ENCODE data around the gene NDUFS5.
"Not testable (repeated sequence)": the region's sequence is repeated elsewhere in the genome, so short reads cannot be mapped to it uniquely, and the experiment has no call there.

The NDUFS5 gene

DNA sequence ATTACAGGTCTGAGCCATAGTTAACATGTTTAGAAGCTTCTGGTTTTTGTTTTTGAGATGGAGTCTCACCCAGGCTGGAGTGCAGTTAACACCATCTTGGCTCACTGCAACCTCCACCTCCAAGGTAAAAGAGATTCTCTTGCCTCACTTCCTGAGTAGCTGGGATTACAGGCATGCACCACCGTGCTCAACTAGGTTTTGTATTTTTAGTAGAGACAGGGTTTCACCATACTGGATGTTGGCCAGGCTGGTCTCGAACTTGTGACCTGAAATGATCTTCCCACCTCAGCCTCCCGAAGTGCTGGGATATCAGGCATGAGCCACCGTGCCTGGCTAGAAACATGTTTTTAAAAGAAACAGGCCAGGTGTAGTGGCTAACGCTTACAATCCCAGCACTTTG is 10.5 kb downstream of the NDUFS5 start:
- Mint-ChIP-seq H3K36me3 (ENCODE audit: low read depth) (peaks cover 45% of the 10 kb centered on the region), H3K9me3 (no peaks in the 10 kb centered on the region), H3K4me3 (no peak overlapping the region), H3K27ac (no peak overlapping the region), H3K27me3 (ENCODE audit: low read depth) (no peaks in the 10 kb centered on the region), H3K4me1 (ENCODE audit: low read depth) (peaks cover 25% of the 10 kb centered on the region)
- DNase-seq (ENCODE audit: low spot score), result no peak

DNA sequence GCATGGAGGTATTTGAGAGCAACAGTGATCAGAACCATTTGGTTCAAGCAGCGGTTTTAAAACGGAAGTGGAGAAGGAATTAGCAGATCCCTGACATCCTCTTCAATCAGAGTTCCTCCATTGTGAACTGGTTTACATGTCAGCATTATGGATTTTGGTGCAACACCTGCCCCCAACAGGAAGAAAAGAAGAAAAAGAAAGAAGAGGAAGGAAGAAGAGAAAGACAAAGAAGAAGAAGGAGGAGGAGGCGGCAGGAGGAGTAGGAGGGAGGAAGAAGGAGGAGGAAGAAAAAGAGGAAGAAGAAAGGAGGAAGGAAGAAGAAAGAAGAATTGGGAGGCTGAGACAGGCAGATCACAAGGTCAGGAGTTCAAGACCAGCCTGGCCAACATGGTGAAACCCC is 17.4 kb downstream of the NDUFS5 start:
- no peaks in the 10 kb centered on the region for H3K27me3 Mint-ChIP-seq (ENCODE audit: low read depth)
- H3K36me3 Mint-ChIP-seq (ENCODE audit: low read depth), result peaks cover 13% of the 10 kb centered on the region
- no peaks in the 10 kb centered on the region for H3K9me3 Mint-ChIP-seq
- H3K4me3 Mint-ChIP-seq, result no peak overlapping the region
- H3K4me1 Mint-ChIP-seq (ENCODE audit: low read depth), result peaks cover 3% of the 10 kb centered on the region
- no peak for DNase-seq (ENCODE audit: low spot score)
- peak overlapping the region; percentile 36 for H3K27ac Mint-ChIP-seq

DNA sequence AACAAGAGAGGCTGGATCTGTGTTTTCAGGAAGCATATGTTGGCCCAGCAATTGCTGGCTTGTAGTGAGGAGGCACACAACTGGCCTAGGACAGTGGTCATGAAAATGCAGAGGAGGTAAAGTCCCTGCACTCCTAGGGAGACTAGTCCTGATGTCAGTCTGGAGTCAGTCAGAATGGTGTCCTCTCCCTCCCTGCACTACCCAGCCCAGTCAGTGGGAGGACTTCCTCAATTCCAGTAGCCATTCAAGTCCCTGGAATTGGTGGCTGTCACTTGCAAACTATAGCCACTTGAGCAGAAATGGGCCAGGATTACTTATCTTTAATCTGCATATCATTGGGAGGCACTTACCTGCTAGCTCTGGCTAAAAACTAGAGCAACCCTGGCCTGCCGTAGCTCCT is 18.6 kb downstream of the NDUFS5 start:
- DNase-seq (ENCODE audit: low spot score), result no peak
- Mint-ChIP-seq H3K4me3 (no peak overlapping the region), H3K36me3 (ENCODE audit: low read depth) (peaks cover 8% of the 10 kb centered on the region), H3K27ac (no peak overlapping the region), H3K27me3 (ENCODE audit: low read depth) (no peaks in the 10 kb centered on the region), H3K4me1 (ENCODE audit: low read depth) (no peaks in the 10 kb centered on the region), H3K9me3 (no peaks in the 10 kb centered on the region)

GRCh38 chr1:39045231-39045630 is 19.1 kb downstream of the NDUFS5 start:
- Mint-ChIP-seq H3K27ac (no peak overlapping the region), H3K9me3 (no peaks in the 10 kb centered on the region), H3K4me1 (ENCODE audit: low read depth) (no peaks in the 10 kb centered on the region), H3K4me3 (no peak overlapping the region), H3K36me3 (ENCODE audit: low read depth) (peaks cover 8% of the 10 kb centered on the region), H3K27me3 (ENCODE audit: low read depth) (no peaks in the 10 kb centered on the region)
- no peak for DNase-seq (ENCODE audit: low spot score)

DNA sequence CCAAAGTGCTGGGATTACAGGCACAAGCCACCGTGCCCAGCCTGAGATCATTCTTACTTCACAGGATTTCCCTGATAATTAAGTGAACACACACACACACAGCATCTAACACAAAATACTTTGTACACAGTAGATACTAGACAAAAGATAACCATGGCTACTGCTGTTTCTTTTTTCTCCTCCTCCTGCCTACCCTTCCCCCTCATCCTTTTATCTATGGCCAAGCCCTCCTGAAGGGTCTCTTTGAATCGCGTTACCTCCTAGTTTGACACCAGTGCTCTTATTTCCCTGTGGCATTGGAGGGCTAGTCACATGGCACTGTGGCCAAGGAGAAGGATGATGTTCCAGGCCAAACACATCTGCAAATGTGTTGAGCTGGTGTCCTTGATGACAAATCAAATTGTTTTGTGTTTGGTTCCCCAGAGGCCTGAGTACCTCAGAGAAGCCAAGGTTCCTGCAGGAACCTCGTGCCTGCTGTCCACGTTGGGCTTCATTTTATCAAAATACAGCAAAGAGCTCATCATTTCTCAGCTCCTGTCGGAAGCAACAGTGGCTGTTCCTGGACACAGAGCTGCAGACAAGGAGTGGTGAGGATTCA is 20.6 kb downstream of the NDUFS5 start:
- Mint-ChIP-seq H3K9me3 (no peaks in the 10 kb centered on the region), H3K4me1 (ENCODE audit: low read depth) (peaks cover 3% of the 10 kb centered on the region), H3K4me3 (no peak overlapping the region), H3K27ac (no peak overlapping the region), H3K27me3 (ENCODE audit: low read depth) (no peaks in the 10 kb centered on the region), H3K36me3 (ENCODE audit: low read depth) (peaks cover 8% of the 10 kb centered on the region)
- no peak for DNase-seq (ENCODE audit: low spot score)

- peaks cover 3% of the 10 kb centered on the region for H3K4me1 Mint-ChIP-seq (ENCODE audit: low read depth)
- no peak for DNase-seq (ENCODE audit: low spot score)
- peaks cover 5% of the 10 kb centered on the region for H3K36me3 Mint-ChIP-seq (ENCODE audit: low read depth)
- H3K27me3 Mint-ChIP-seq (ENCODE audit: low read depth), result no peaks in the 10 kb centered on the region
- H3K27ac Mint-ChIP-seq, result no peak overlapping the region
- H3K4me3 Mint-ChIP-seq, result no peak overlapping the region
- no peaks in the 10 kb centered on the region for H3K9me3 Mint-ChIP-seq
These were observed 21.5 kb downstream of the NDUFS5 start for GRCh38 chr1:39047374-39048229.

GRCh38 chr1:39048745-39049370 is 22.7 kb downstream of the NDUFS5 start:
- Mint-ChIP-seq H3K4me1 (ENCODE audit: low read depth) (peaks cover 3% of the 10 kb centered on the region), H3K4me3 (no peak overlapping the region), H3K27ac (no peak overlapping the region)

GRCh38 chr1:39050001-39050400 is 23.9 kb downstream of the NDUFS5 start:
- H3K27me3 Mint-ChIP-seq (ENCODE audit: low read depth), result no peaks in the 10 kb centered on the region
- H3K9me3 Mint-ChIP-seq, result no peaks in the 10 kb centered on the region
- no peak for DNase-seq (ENCODE audit: low spot score)
- peaks cover 3% of the 10 kb centered on the region for H3K4me1 Mint-ChIP-seq (ENCODE audit: low read depth)
- H3K27ac Mint-ChIP-seq, result no peak overlapping the region
- no peaks in the 10 kb centered on the region for H3K36me3 Mint-ChIP-seq (ENCODE audit: low read depth)
- H3K4me3 Mint-ChIP-seq, result no peak overlapping the region

More at GRCh38 chr1:39048745-39049370, 22.7 kb downstream of the NDUFS5 start:
- DNase-seq (ENCODE audit: low spot score), result no peak
- no peaks in the 10 kb centered on the region for H3K27me3 Mint-ChIP-seq (ENCODE audit: low read depth)
- peaks cover 1% of the 10 kb centered on the region for H3K36me3 Mint-ChIP-seq (ENCODE audit: low read depth)
- H3K9me3 Mint-ChIP-seq, result no peaks in the 10 kb centered on the region

- not testable (repeated sequence) for DNase-seq (ENCODE audit: low spot score); H3K27ac Mint-ChIP-seq; H3K9me3 Mint-ChIP-seq; H3K36me3 Mint-ChIP-seq (ENCODE audit: low read depth); H3K27me3 Mint-ChIP-seq (ENCODE audit: low read depth); H3K4me3 Mint-ChIP-seq; H3K4me1 Mint-ChIP-seq (ENCODE audit: low read depth)
These were observed 25.2 kb downstream of the NDUFS5 start for GRCh38 chr1:39051193-39051850.

GRCh38 chr1:39051956-39052355 is 25.8 kb downstream of the NDUFS5 start:
- no peaks in the 10 kb centered on the region for H3K36me3 Mint-ChIP-seq (ENCODE audit: low read depth)

GRCh38 chr1:39055213-39055710 is 29.1 kb downstream of the NDUFS5 start:
- not testable (repeated sequence) for DNase-seq (ENCODE audit: low spot score); H3K27ac Mint-ChIP-seq; H3K4me3 Mint-ChIP-seq; H3K27me3 Mint-ChIP-seq (ENCODE audit: low read depth); H3K9me3 Mint-ChIP-seq; H3K36me3 Mint-ChIP-seq (ENCODE audit: low read depth); H3K4me1 Mint-ChIP-seq (ENCODE audit: low read depth)

More at GRCh38 chr1:39051956-39052355, 25.8 kb downstream of the NDUFS5 start:
- no peak overlapping the region for H3K27ac Mint-ChIP-seq
- no peaks in the 10 kb centered on the region for H3K9me3 Mint-ChIP-seq
- H3K4me3 Mint-ChIP-seq, result no peak overlapping the region
- no peak for DNase-seq (ENCODE audit: low spot score)
- peaks cover 3% of the 10 kb centered on the region for H3K4me1 Mint-ChIP-seq (ENCODE audit: low read depth)
- H3K27me3 Mint-ChIP-seq (ENCODE audit: low read depth), result no peaks in the 10 kb centered on the region

- H3K27ac Mint-ChIP-seq; H3K4me1 Mint-ChIP-seq (ENCODE audit: low read depth); H3K36me3 Mint-ChIP-seq (ENCODE audit: low read depth); H3K27me3 Mint-ChIP-seq (ENCODE audit: low read depth); H3K9me3 Mint-ChIP-seq; H3K4me3 Mint-ChIP-seq; DNase-seq (ENCODE audit: low spot score): not testable (repeated sequence)
These were observed 35.4 kb downstream of the NDUFS5 start for GRCh38 chr1:39061516-39061915.

DNA sequence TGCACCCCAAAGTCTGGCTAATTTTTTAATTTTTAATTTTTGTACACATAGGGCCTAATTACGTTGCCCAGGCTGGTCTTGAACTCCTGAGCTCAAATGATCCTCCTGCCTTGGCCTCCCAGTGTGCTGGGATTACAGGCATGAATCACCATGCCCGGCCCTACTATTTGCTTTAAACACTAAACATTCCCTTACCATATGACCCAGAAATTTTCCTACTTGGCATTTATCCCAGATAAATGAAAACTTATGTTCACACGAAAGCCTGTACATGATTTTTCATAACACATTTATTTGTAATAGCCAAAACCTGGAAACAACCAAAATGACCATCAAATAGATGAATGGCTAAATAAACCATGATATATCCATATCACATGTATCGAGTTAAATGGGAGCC is 35.8 kb downstream of the NDUFS5 start:
- Mint-ChIP-seq H3K27me3 (ENCODE audit: low read depth) (no peaks in the 10 kb centered on the region), H3K36me3 (ENCODE audit: low read depth) (no peaks in the 10 kb centered on the region), H3K27ac (no peak overlapping the region), H3K9me3 (no peaks in the 10 kb centered on the region), H3K4me3 (no peak overlapping the region), H3K4me1 (ENCODE audit: low read depth) (no peaks in the 10 kb centered on the region)
- DNase-seq (ENCODE audit: low spot score), result no peak

GRCh38 chr1:39063191-39063590 is 37.0 kb downstream of the NDUFS5 start:
- Mint-ChIP-seq H3K36me3 (ENCODE audit: low read depth) (no peaks in the 10 kb centered on the region), H3K4me1 (ENCODE audit: low read depth) (no peaks in the 10 kb centered on the region), H3K27ac (no peak overlapping the region)

More at GRCh38 chr1:39063191-39063590, 37.0 kb downstream of the NDUFS5 start:
- DNase-seq (ENCODE audit: low spot score), result no peak
- H3K9me3 Mint-ChIP-seq, result no peaks in the 10 kb centered on the region
- no peaks in the 10 kb centered on the region for H3K27me3 Mint-ChIP-seq (ENCODE audit: low read depth)
- H3K4me3 Mint-ChIP-seq, result no peak overlapping the region
